CD14-positive monocyte (primary cell): Measurements from ENCODE around the gene TTC9B. TPM values are rescaled to one million over a fixed set of nuclear protein-coding genes. Genes with fewer than 3 reads are reported as not detected.

Experiments used
- DNase-seq, 3 donors: peaks; one replicate each; pipeline ENCODE4 v3.0.0-alpha.2; 2011 to 2022
- H2AFZ ChIP-seq: 2 replicates; pipeline ENCODE4 v1.6.0; 2012; ENCODE audit warnings: mild to moderate bottlenecking, low read depth, low read length, inconsistent platforms; ENCODE audit not compliant: insufficient read depth, poor library complexity, severe bottlenecking
- H3K27ac ChIP-seq, 2 donors: 1 replicate in 1 of 2; 2 replicates in 1 of 2; pipeline ENCODE4 v1.5.1; 2012 to 2013; ENCODE audit warnings: low read length in 2 of 2, control low read depth in 1 of 2, inconsistent platforms in 1 of 2, low read depth in 1 of 2, mild to moderate bottlenecking in 1 of 2
- H3K27me3 ChIP-seq, 2 donors: one replicate each; pipeline versions ENCODE4 v1.6.0 to v1.6.1; 2011 to 2013; ENCODE audit warnings: low read length in 2 of 2; ENCODE audit not compliant: control insufficient read depth in 2 of 2, insufficient read depth in 2 of 2
- H3K36me3 ChIP-seq, 2 donors: replicated peaks in 1 of 2; 1 replicate in 1 of 2; 2 replicates in 1 of 2; pipeline versions ENCODE4 v1.5.1 to v1.6.1; 2012 to 2013; ENCODE audit warnings: low read length in 2 of 2, control low read depth in 1 of 2, inconsistent platforms in 1 of 2, mild to moderate bottlenecking in 1 of 2; ENCODE audit not compliant: insufficient read depth in 2 of 2, control insufficient read depth in 1 of 2
- H3K4me1 ChIP-seq, 2 donors: 1 replicate in 1 of 2; 2 replicates in 1 of 2; pipeline versions ENCODE4 v1.5.1 to v1.6.1; 2012 to 2013; ENCODE audit warnings: low read length in 2 of 2, control low read depth in 1 of 2, inconsistent platforms in 1 of 2, mild to moderate bottlenecking in 1 of 2, moderate library complexity in 1 of 2; ENCODE audit not compliant: insufficient read depth in 2 of 2, control insufficient read depth in 1 of 2
- H3K4me2 ChIP-seq: replicated peaks from 2 replicates; pipeline ENCODE3; 2012; ENCODE audit warnings: low read length, moderate library complexity, mild to moderate bottlenecking; ENCODE audit not compliant: poor library complexity, severe bottlenecking; ENCODE audit errors: extremely low read depth
- H3K4me3 ChIP-seq, 3 experiments: fragments of 200-600 bp in 1 of 3; sonication (generic) in 1 of 3; replicated peaks in 1 of 3; 1 replicate in 2 of 3; 2 replicates in 1 of 3; pipeline ENCODE4 v1.5.1; 2011 to 2013; ENCODE audit warnings: low read length in 3 of 3, mild to moderate bottlenecking in 3 of 3, control low read depth in 2 of 3, low read depth in 2 of 3, inconsistent platforms in 1 of 3, moderate library complexity in 1 of 3
- H3K79me2 ChIP-seq: 2 replicates; pipeline ENCODE4 v1.6.0; 2012; ENCODE audit warnings: mild to moderate bottlenecking, control low read depth, inconsistent platforms, low read length, moderate library complexity; ENCODE audit not compliant: insufficient read depth
- H3K9ac ChIP-seq: 2 replicates; pipeline ENCODE4 v1.6.0; 2017; ENCODE audit warnings: low read length, mild to moderate bottlenecking; ENCODE audit not compliant: insufficient read depth, poor library complexity, severe bottlenecking
- H3K9me3 ChIP-seq, 2 donors: replicated peaks in 1 of 2; 1 replicate in 1 of 2; 2 replicates in 1 of 2; pipeline versions ENCODE4 v1.5.1 to v1.6.1; 2012 to 2013; ENCODE audit warnings: low read length in 2 of 2, control low read depth in 1 of 2; ENCODE audit not compliant: control insufficient read depth in 1 of 2, insufficient read depth in 1 of 2
- H4K20me1 ChIP-seq: 2 replicates; pipeline ENCODE4 v1.6.0; 2012; ENCODE audit warnings: mild to moderate bottlenecking, low read length, control low read depth, moderate library complexity; ENCODE audit not compliant: insufficient read depth
- H3K27ac Mint-ChIP-seq, 7 donors: one replicate each; pipeline ENCODE4 v1.8.0; 2020; ENCODE audit warnings: mild to moderate bottlenecking in 7 of 7, mixed read lengths in 7 of 7, moderate library complexity in 6 of 7, inconsistent platforms in 2 of 7
- H3K27me3 Mint-ChIP-seq, 3 donors: one replicate each; pipeline ENCODE4 v1.8.0; 2021 to 2022; ENCODE audit warnings: low read depth in 3 of 3, mild to moderate bottlenecking in 3 of 3, mixed read lengths in 3 of 3, moderate library complexity in 3 of 3, inconsistent platforms in 1 of 3
- H3K36me3 Mint-ChIP-seq, 2 donors: one replicate each; pipeline ENCODE4 v1.8.0; 2020; ENCODE audit warnings: mixed read lengths in 2 of 2, inconsistent platforms in 1 of 2, mild to moderate bottlenecking in 1 of 2
- H3K4me1 Mint-ChIP-seq: one replicate; pipeline ENCODE4 v1.8.0; 2020; ENCODE audit warnings: mild to moderate bottlenecking, mixed read lengths
- H3K4me3 Mint-ChIP-seq, 2 donors: one replicate each; pipeline ENCODE4 v1.8.0; 2020; ENCODE audit warnings: mild to moderate bottlenecking in 2 of 2, mixed read lengths in 2 of 2, moderate library complexity in 1 of 2
- H3K9me3 Mint-ChIP-seq, 7 donors: one replicate each; pipeline ENCODE4 v1.8.0; 2020 to 2022; ENCODE audit warnings: mixed read lengths in 7 of 7, mild to moderate bottlenecking in 6 of 7, moderate library complexity in 6 of 7, inconsistent platforms in 2 of 7
- CTCF ChIP-seq: fragments of 200-600 bp; IDR thresholded peaks from one replicate; pipeline ENCODE4 v1.8.0; 2022; ENCODE audit warnings: antibody characterized with exemption, mild to moderate bottlenecking
- WGBS: methylation state at CpG from one replicate; pipeline ENCODE4 v1.1.5; 2013; ENCODE audit warnings: missing lambda C conversion rate; ENCODE audit not compliant: insufficient coverage; 5-methylcytosine and 5-hydroxymethylcytosine counted together
- intact Hi-C, 2 donors: fragments of 100-400 bp; cut with micrococcal nuclease; formaldehyde crosslinking; loops; one replicate each; pipeline versions ENCODE4 v1.15.0 to v1.15.1; 2023
- polyA plus RNA-seq, 3 donors: library from polyadenylated mRNA; depleted of rRNA in 1 of 3; unstranded in 2 of 3; stranded (reverse) in 1 of 3; fragments of 300-500 nt in 2 of 3; fragments of >200 nt in 1 of 3; fragmentation: Illumina TruSeq in 2 of 3; gene quantifications; 1 replicate in 2 of 3; 2 replicates in 1 of 3; pipeline ENCODE4 v1.2.3, GENCODE V29; 2012 to 2021

The TTC9B gene
- polyA plus RNA-seq, 3 donors, result not detected

- H3K9ac ChIP-seq, result no peak overlapping the region
- H3K4me1 ChIP-seq, result peaks cover 14 to 21% of the 10 kb centered on the region in 2 donors
- Mint-ChIP-seq H3K27me3 (peaks cover 0 to 3% (median 0%) of the 10 kb centered on the region in 3 donors), H3K4me1 (peaks cover 24% of the 10 kb centered on the region), H3K27ac (peak overlapping the region in 2 of 7 donors; percentile 25 to 64), H3K9me3 (peaks cover 0 to 2% (median 0%) of the 10 kb centered on the region in 7 donors), H3K4me3 (no peak overlapping the region), H3K36me3 (peaks cover 44 to 62% of the 10 kb centered on the region in 2 donors)
- no peaks in the 10 kb centered on the region for H3K27me3 ChIP-seq
- H3K4me2 ChIP-seq, result no peak overlapping the region
- H2AFZ ChIP-seq, result no peak overlapping the region
- intact Hi-C loops, result no loop called here
- peaks cover 96% of the 10 kb centered on the region for H4K20me1 ChIP-seq
- no peaks in the 10 kb centered on the region for H3K9me3 ChIP-seq
- no peak for TF ChIP-seq CTCF
- DNase-seq, result no peak
- H3K36me3 ChIP-seq, result peaks cover 38 to 67% of the 10 kb centered on the region in 2 donors
- H3K4me3 ChIP-seq, result no peak overlapping the region
- no peak overlapping the region for H3K27ac ChIP-seq
- 92% methylated on average over 3 of the region's 6 CpGs for WGBS
- peaks cover 63% of the 10 kb centered on the region for H3K79me2 ChIP-seq
These were observed 47.5 kb upstream of the TTC9B start for GRCh38 chr19:40265763-40266099.

- Mint-ChIP-seq H3K9me3 (peaks cover 0 to 2% (median 0%) of the 10 kb centered on the region in 7 donors), H3K27me3 (peaks cover 0 to 3% (median 0%) of the 10 kb centered on the region in 3 donors), H3K4me1 (peaks cover 26% of the 10 kb centered on the region), H3K4me3 (no peak overlapping the region), H3K36me3 (peaks cover 42 to 58% of the 10 kb centered on the region in 2 donors), H3K27ac (peak overlapping the region in 4 of 7 donors; percentile 19 to 64 (median 23))
- no peak overlapping the region for H3K4me3 ChIP-seq
- intact Hi-C loops, result no loop called here
- H3K27me3 ChIP-seq, result no peaks in the 10 kb centered on the region
- H3K4me1 ChIP-seq, result peaks cover 14 to 21% of the 10 kb centered on the region in 2 donors
- peaks cover 92% of the 10 kb centered on the region for H4K20me1 ChIP-seq
- H3K9me3 ChIP-seq, result no peaks in the 10 kb centered on the region
- H3K36me3 ChIP-seq, result peaks cover 38 to 61% of the 10 kb centered on the region in 2 donors
- peaks cover 62% of the 10 kb centered on the region for H3K79me2 ChIP-seq
- DNase-seq, result no peak
- no peak overlapping the region for H3K27ac ChIP-seq
- H2AFZ ChIP-seq, result no peak overlapping the region
- no peak overlapping the region for H3K9ac ChIP-seq
- TF ChIP-seq CTCF, result no peak
- 95% methylated on average over 19 of the region's 22 CpGs for WGBS
- H3K4me2 ChIP-seq, result no peak overlapping the region
These were observed 47.0 kb upstream of the TTC9B start for GRCh38 chr19:40265055-40265762.
